ENCODE data around the gene TNRC18.

DNA sequence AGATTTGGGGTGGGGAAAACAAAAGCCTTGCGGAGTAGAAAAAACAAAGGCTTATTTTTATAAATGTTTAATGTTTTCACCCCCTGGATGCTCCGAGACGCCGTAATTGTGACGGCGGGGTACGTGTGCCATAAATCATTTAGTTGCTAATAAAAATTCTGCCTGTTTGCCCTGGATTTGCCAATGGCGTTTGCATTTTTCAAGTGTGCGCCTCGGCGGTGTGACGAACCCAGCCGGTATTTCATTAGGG lies 2.5 kb upstream of the TNRC18 start:
- no peak for TF ChIP-seq POLR2AphosphoS5 (IDR thresholded peaks at IDR 0.05; ENCODE audit: low read depth, low read length)
- TF ChIP-seq SP1 (IDR thresholded peaks at IDR 0.05; ENCODE audit: low read depth, low read length), result no peak
- TF ChIP-seq, protein P1, sequence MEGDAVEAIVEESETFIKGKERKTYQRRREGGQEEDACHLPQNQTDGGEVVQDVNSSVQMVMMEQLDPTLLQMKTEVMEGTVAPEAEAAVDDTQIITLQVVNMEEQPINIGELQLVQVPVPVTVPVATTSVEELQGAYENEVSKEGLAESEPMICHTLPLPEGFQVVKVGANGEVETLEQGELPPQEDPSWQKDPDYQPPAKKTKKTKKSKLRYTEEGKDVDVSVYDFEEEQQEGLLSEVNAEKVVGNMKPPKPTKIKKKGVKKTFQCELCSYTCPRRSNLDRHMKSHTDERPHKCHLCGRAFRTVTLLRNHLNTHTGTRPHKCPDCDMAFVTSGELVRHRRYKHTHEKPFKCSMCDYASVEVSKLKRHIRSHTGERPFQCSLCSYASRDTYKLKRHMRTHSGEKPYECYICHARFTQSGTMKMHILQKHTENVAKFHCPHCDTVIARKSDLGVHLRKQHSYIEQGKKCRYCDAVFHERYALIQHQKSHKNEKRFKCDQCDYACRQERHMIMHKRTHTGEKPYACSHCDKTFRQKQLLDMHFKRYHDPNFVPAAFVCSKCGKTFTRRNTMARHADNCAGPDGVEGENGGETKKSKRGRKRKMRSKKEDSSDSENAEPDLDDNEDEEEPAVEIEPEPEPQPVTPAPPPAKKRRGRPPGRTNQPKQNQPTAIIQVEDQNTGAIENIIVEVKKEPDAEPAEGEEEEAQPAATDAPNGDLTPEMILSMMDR (IDR thresholded peaks at IDR 0.05; ENCODE audit: control extremely low read depth in 1 of 3, insufficient read depth in 1 of 3, low read depth in 1 of 3, low read length in 3 of 3), result no peak
- no peak for TF ChIP-seq NRF1 (IDR thresholded peaks at IDR 0.05; ENCODE audit: low read depth, low read length)
- no peak for TF ChIP-seq RAD21 (IDR thresholded peaks at IDR 0.05 in 1 of 2, conservative IDR thresholded peaks at IDR 0.05 in 1 of 2; ENCODE audit: low read depth in 2 of 2, low read length in 2 of 2)
- TF ChIP-seq, protein P2, sequence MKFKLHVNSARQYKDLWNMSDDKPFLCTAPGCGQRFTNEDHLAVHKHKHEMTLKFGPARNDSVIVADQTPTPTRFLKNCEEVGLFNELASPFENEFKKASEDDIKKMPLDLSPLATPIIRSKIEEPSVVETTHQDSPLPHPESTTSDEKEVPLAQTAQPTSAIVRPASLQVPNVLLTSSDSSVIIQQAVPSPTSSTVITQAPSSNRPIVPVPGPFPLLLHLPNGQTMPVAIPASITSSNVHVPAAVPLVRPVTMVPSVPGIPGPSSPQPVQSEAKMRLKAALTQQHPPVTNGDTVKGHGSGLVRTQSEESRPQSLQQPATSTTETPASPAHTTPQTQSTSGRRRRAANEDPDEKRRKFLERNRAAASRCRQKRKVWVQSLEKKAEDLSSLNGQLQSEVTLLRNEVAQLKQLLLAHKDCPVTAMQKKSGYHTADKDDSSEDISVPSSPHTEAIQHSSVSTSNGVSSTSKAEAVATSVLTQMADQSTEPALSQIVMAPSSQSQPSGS (IDR thresholded peaks at IDR 0.05; ENCODE audit: low read length), result no peak
- TF ChIP-seq POLR2A (IDR thresholded peaks at IDR 0.05; ENCODE audit: control extremely low read depth in 1 of 2, low read depth in 2 of 2, low read length in 2 of 2), result no peak
- no peak for TF ChIP-seq CREB1 (IDR thresholded peaks at IDR 0.05)
- TF ChIP-seq YY1 (IDR thresholded peaks at IDR 0.05; ENCODE audit: low read depth, low read length), result no peak
- no peak for TF ChIP-seq EP300 (IDR thresholded peaks at IDR 0.05; ENCODE audit: borderline replicate concordance in 1 of 2, low read depth in 2 of 2, low read length in 2 of 2)
- TF ChIP-seq RFX5 (IDR thresholded peaks at IDR 0.05; ENCODE audit: borderline replicate concordance, low read depth, low read length), result no peak
